HepG2 (cell line): ENCODE measurements around the gene TRERF1. TPM values are rescaled to one million over a fixed set of nuclear protein-coding genes. Genes with fewer than 3 reads are reported as not detected.

Source experiments
- ARNTL ChIP-seq: sonication (generic); formaldehyde crosslinking; IDR thresholded peaks from 2 replicates; pipeline ENCODE4 v1.4.0; 2020; ENCODE audit warnings: mild to moderate bottlenecking, missing genetic modification reagents
- ATM ChIP-seq: fragments of 450-650 bp; IDR thresholded peaks from 2 replicates; pipeline ENCODE4 v1.7.1; 2017; ENCODE audit warnings: mild to moderate bottlenecking, borderline replicate concordance
- CREB3 ChIP-seq: sonication (generic); formaldehyde crosslinking; IDR thresholded peaks from 2 replicates; pipeline ENCODE4 v1.5.0; 2020; ENCODE audit warnings: missing genetic modification reagents
- CTCF ChIP-seq: sonication (generic); formaldehyde crosslinking; IDR thresholded peaks from 2 replicates; pipeline ENCODE4 v1.5.0; 2020; ENCODE audit warnings: mild to moderate bottlenecking, missing genetic modification reagents, moderate library complexity
- FOSL2 ChIP-seq: sonication (generic); formaldehyde crosslinking; IDR thresholded peaks from 2 replicates; pipeline ENCODE4 v1.4.0; 2020; ENCODE audit warnings: missing genetic modification reagents
- FUBP1 ChIP-seq: sonication (generic); formaldehyde crosslinking; IDR thresholded peaks from 2 replicates; pipeline ENCODE4 v1.5.1; 2020; ENCODE audit warnings: missing genetic modification reagents, mild to moderate bottlenecking, borderline replicate concordance
- HNRNPK ChIP-seq: fragments of 200-400 bp; formaldehyde crosslinking; IDR thresholded peaks from 2 replicates; pipeline ENCODE4 v1.6.1; 2018; ENCODE audit warnings: low read length, low read depth, moderate library complexity, mild to moderate bottlenecking; ENCODE audit not compliant: poor library complexity, severe bottlenecking
- HOXA9 ChIP-seq: sonication (generic); formaldehyde crosslinking; IDR thresholded peaks from 2 replicates; pipeline ENCODE4 v1.8.1; 2022; ENCODE audit warnings: missing genetic modification reagents, mild to moderate bottlenecking, moderate library complexity, borderline replicate concordance
- ISX ChIP-seq: sonication (generic); formaldehyde crosslinking; conservative IDR thresholded peaks from 2 replicates; pipeline ENCODE4 v1.5.0; 2020; ENCODE audit warnings: missing genetic modification reagents
- KAT2B ChIP-seq: fragments of 150-350 bp; IDR thresholded peaks from 2 replicates; pipeline ENCODE4 v1.6.1; 2014; ENCODE audit warnings: low read depth, low read length, borderline replicate concordance
- MED8 ChIP-seq: sonication (generic); formaldehyde crosslinking; IDR thresholded peaks from 2 replicates; pipeline ENCODE4 v1.8.1; 2023; ENCODE audit warnings: mild to moderate bottlenecking, missing genetic modification reagents; ENCODE audit not compliant: insufficient replicate concordance
- PCBP2 ChIP-seq: fragments of 200-400 bp; formaldehyde crosslinking; optimal IDR thresholded peaks from 2 replicates; pipeline ENCODE3; 2018; ENCODE audit warnings: low read length, low read depth; ENCODE audit not compliant: poor library complexity, severe bottlenecking
- RAD21 ChIP-seq: fragments of 450-650 bp; formaldehyde crosslinking; IDR thresholded peaks from 2 replicates; pipeline ENCODE4 v1.5.0; 2020; ENCODE audit warnings: mild to moderate bottlenecking
- RNF2 ChIP-seq: fragments of 450-650 bp; conservative IDR thresholded peaks from 2 replicates; pipeline ENCODE4 v1.6.1; 2016; ENCODE audit warnings: low read depth
- SP4 ChIP-seq: sonication (generic); formaldehyde crosslinking; IDR thresholded peaks from 2 replicates; pipeline ENCODE4 v1.8.1; 2023; ENCODE audit warnings: mild to moderate bottlenecking, missing genetic modification reagents
- TP53 ChIP-seq: sonication (generic); formaldehyde crosslinking; conservative IDR thresholded peaks from 2 replicates; pipeline ENCODE4 v1.4.0; 2020; ENCODE audit warnings: missing genetic modification reagents
- XBP1 ChIP-seq: sonication (generic); formaldehyde crosslinking; IDR thresholded peaks from 2 replicates; pipeline ENCODE4 v1.5.0; 2020; ENCODE audit warnings: missing genetic modification reagents
- ZFP41 ChIP-seq: sonication (generic); formaldehyde crosslinking; IDR thresholded peaks from 2 replicates; pipeline ENCODE4 v1.4.0; 2020; ENCODE audit warnings: mild to moderate bottlenecking, missing genetic modification reagents, borderline replicate concordance
- ZNF362 ChIP-seq: sonication (generic); formaldehyde crosslinking; IDR thresholded peaks from 2 replicates; pipeline ENCODE4 v1.4.0; 2020; ENCODE audit warnings: missing genetic modification reagents, mild to moderate bottlenecking, borderline replicate concordance
- ZNF446 ChIP-seq: sonication (generic); formaldehyde crosslinking; IDR thresholded peaks from 2 replicates; pipeline ENCODE4 v1.5.0; 2020; ENCODE audit warnings: mild to moderate bottlenecking, missing genetic modification reagents
- ZNF558 ChIP-seq: sonication (generic); formaldehyde crosslinking; IDR thresholded peaks from 2 replicates; pipeline ENCODE4 v1.9.0; 2022; ENCODE audit warnings: mild to moderate bottlenecking, missing genetic modification reagents, borderline replicate concordance
- ZNF776 ChIP-seq: sonication (generic); formaldehyde crosslinking; IDR thresholded peaks from 2 replicates; pipeline ENCODE4 v1.4.0; 2020; ENCODE audit warnings: mild to moderate bottlenecking, missing genetic modification reagents
- ZNF790 ChIP-seq: sonication (generic); formaldehyde crosslinking; IDR thresholded peaks from 2 replicates; pipeline ENCODE4 v1.8.0; 2022; ENCODE audit warnings: missing genetic modification reagents, mild to moderate bottlenecking, borderline replicate concordance
- polyA plus RNA-seq, 8 experiments: library from polyadenylated mRNA; depleted of rRNA in 3 of 8; stranded (reverse) in 7 of 8; unstranded in 1 of 8; fragments of >200 nt; fragmentation: Illumina TruSeq in 4 of 8; extraction: Trizol in 4 of 8; gene quantifications; 2 replicates each; pipeline versions ENCODE4 v1.2.1 to v1.2.3, GENCODE V29; 2011 to 2016; ENCODE audit warnings: low read depth in 4 of 8, missing spikeins in 1 of 8, mixed read lengths in 1 of 8; ENCODE audit not compliant: insufficient read depth in 1 of 8
- total RNA-seq, 5 experiments: library from RNA; depleted of rRNA; stranded (reverse); fragments of >200 nt; fragmentation: Illumina TruSeq; extraction: Trizol; gene quantifications; 2 replicates each; pipeline ENCODE4 v1.2.3, GENCODE V29; 2016; ENCODE audit warnings: low read depth in 1 of 5

Gene TRERF1
- total and polyA plus RNA-seq, 2 of the 13 experiments (the other 11 are each of a cell fraction or from before 2014, with no cell fraction given): 0.02 TPM; not detected in 1

- no peak for TF ChIP-seq ZNF790
- no peak for TF ChIP-seq XBP1
- TF ChIP-seq ZNF776 (CRISPR knock-in tag): 0 out of 2 replicates have a peak, but pooled peaks have one; percentile 37
- no peak for TF ChIP-seq KAT2B
- TF ChIP-seq FUBP1 (CRISPR knock-in tag): no peak
- peak; percentile 65 for TF ChIP-seq CTCF (CRISPR knock-in tag)
- TF ChIP-seq MED8 (CRISPR knock-in tag): no peak
- no peak for TF ChIP-seq ATM
- no peak for TF ChIP-seq FOSL2 (CRISPR knock-in tag)
- TF ChIP-seq SP4 (CRISPR knock-in tag): no peak
- TF ChIP-seq RAD21 (CRISPR knock-in tag): peak; percentile 31; the same call in 1 of the 2 replicates
- 0 out of 2 replicates have a peak, but pooled peaks have one; percentile 50 for TF ChIP-seq ZNF362
- no peak for TF ChIP-seq CREB3
- TF ChIP-seq ZFP41 (CRISPR knock-in tag): no peak
- no peak for TF ChIP-seq HNRNPK
- no peak for TF ChIP-seq ISX (CRISPR knock-in tag)
- no peak for TF ChIP-seq ARNTL
- TF ChIP-seq RNF2: no peak
- no peak for TF ChIP-seq HOXA9 (CRISPR knock-in tag)
- no peak for TF ChIP-seq TP53 (CRISPR knock-in tag)
- TF ChIP-seq ZNF446 (CRISPR knock-in tag): no peak
- no peak for TF ChIP-seq ZNF558
- TF ChIP-seq PCBP2: no peak
These were observed 221.1 kb downstream of the TRERF1 start (continued) for GRCh38 chr6:42230345-42231321.
